Measurements from ENCODE around the gene HNRNPU.

- TF ChIP-seq JUND (IDR thresholded peaks at IDR 0.05) (no peak), CTCF (IDR thresholded peaks at IDR 0.05; ENCODE audit: low read depth, low read length, missing input control) (no peak), REST (IDR thresholded peaks at IDR 0.05) (no peak), TAF1 (conservative IDR thresholded peaks at IDR 0.05) (no peak), MAX (IDR thresholded peaks at IDR 0.05) (no peak), GABPA (IDR thresholded peaks at IDR 0.05 in 1 of 2, conservative IDR thresholded peaks at IDR 0.05 in 1 of 2) (no peak), YY1 (IDR thresholded peaks at IDR 0.05) (no peak), SP1 (IDR thresholded peaks at IDR 0.05) (no peak), RAD21 (IDR thresholded peaks at IDR 0.05) (no peak)
These were observed 671 bp downstream of the HNRNPU start for GRCh38 chr1:244863491-244864252.

Data from liver (tissue), 3 donors.